GM19193 (cell line): Measurements from ENCODE around the gene ACOXL.

Source experiments
- POLR2A ChIP-seq: IDR thresholded peaks from 4 replicates; pipeline ENCODE4 v1.6.1; 2011; ENCODE audit not compliant: insufficient read depth, insufficient read length; ENCODE audit errors: extremely low read depth

The ACOXL gene

DNA sequence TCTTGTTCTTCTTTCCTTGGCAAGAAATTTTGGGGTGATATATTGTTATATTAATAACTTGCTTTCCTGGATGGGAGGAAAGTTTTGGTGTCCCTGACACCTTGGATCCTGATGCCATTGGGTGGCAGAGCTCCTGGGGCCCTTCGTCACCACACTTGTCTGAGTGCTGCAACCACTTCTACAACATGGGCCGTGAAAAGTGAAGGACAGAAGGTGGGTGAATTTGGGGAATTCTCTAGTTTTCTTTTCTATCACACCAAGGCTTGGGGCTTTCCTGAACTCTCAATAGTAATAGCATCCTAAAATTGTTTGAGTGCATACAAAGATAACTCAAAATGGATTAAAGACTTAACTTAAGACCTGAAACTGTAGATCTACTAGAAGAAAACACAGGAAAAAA, 10.0 kb downstream of the ACOXL start:
- TF ChIP-seq POLR2A: no peak

DNA sequence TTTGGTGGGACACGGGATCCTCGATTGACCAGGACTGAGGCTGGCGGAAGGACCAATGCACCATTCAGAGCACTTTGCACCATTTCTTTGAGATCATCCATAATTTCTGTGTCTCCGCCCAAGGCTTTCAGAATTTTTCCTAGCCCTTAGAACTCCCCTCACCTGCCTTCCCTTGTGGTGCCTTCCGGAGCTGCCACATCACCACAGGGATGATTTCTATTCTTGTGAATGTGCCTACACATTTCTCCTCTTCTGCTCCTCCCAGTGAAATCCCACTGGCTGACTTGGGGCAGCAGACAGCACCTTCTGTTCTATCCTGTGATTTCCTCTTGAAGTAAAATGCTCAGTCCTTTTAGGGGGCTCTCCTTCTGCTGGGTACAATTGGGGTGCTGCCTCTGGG, 11.2 kb downstream of the ACOXL start:
- TF ChIP-seq POLR2A: no peak

DNA sequence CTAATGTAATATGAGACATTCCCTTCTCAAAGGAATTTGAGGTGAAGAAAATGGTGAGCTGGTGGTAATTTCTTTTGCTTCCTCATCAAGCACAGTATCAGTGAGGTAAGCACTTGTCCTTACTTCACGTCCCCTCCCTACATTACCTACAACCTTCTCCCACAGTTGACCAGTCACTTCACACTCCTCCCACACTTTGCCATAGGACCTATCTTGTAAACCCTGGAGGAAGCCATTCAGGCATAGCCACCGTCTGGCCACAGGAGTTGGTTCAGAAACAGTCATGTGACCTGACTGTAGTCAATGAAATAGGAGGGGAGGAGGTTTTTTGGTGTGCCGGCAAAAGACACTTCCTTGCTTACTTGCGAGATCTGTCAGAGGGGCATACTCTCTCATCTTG, 12.1 kb downstream of the ACOXL start:
- no peak for TF ChIP-seq POLR2A

- TF ChIP-seq POLR2A: no peak
Observed at GRCh38 chr2:110745048-110745447, 12.7 kb downstream of the ACOXL start.

- TF ChIP-seq POLR2A: no peak
Observed at GRCh38 chr2:110746586-110747521, 14.5 kb downstream of the ACOXL start.

- no peak for TF ChIP-seq POLR2A
Observed at GRCh38 chr2:110747522-110748488, 15.4 kb downstream of the ACOXL start.

DNA sequence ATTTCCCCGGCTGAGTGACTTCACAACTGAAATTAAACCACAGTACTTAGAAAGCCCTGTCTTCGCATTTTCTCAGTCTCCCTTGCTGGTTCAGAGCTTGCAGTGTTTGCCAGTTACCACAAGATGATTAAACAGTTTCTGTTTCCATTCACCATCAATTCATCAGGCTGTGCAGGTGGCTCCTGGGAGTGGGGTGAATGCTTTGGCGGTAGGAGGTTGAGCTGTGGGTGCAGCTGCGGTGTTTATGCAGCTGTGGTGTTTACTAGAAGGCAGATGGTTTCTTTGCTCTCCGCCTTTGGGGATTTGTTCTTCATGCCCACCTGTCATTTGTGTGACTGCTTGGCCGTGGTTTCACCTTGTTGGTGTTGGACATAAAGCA, 16.1 kb downstream of the ACOXL start:
- TF ChIP-seq POLR2A: no peak

DNA sequence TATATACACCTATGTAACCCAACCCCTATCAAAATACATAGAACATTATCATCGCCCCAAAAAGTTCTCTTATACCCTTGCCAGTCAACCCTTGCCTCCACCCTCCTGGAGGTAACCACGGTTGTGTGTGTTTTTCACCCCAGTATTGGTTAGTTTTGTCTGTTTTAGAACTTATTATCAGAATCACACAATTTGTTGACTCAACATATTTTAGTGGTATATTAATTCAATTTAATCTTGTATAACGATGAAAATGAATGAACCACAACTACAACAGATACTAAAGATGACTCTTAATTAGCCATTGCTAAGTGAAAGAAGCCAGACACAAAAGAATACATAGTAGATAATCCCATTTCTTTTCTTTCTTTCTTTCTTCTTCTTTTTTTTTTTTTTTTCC, 19.3 kb downstream of the ACOXL start:
- TF ChIP-seq POLR2A: no peak

DNA sequence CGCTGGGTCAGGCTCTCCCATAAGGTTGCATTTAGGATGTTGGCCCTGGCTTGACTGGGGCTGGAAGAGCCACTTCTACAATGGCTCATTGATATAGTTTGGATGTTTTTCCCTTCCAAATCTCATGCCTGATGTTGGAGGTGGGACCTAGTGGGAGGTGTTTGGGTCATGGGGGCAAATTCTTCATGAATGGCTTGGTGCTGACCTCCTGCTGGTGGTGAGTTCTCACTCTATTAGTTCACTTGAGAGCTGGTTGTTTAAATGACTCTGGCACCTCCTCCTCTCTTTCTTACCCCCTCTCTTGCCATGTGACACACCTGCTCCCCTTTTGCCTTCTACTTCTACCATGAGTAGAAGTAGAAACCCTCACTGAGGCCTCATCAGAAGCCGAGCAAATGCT, 20.5 kb downstream of the ACOXL start:
- TF ChIP-seq POLR2A: no peak

- TF ChIP-seq POLR2A: no peak
Observed at GRCh38 chr2:110755491-110756078, 23.2 kb downstream of the ACOXL start.

GRCh38 chr2:110759411-110759810, 27.0 kb downstream of the ACOXL start:
- no peak for TF ChIP-seq POLR2A

DNA sequence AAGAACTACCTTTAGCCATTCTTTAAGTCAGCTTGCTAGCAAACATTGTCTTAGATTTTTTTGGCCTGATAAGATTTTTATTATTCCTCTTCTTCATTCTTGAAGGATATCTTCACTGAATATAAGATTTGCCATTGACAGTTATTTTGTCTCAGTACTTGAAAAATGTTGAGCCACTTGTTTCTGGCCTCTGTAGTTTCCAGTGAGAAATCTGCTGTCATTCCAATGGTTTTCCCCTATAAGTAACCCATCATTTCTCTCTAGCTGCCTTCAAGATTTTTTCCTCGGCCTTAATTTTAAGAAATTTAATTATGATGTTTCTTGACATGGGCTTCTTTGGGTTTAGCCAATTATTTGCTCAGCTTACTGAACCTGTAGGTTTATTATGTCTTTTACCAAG, 32.6 kb downstream of the ACOXL start:
- no peak for TF ChIP-seq POLR2A

DNA sequence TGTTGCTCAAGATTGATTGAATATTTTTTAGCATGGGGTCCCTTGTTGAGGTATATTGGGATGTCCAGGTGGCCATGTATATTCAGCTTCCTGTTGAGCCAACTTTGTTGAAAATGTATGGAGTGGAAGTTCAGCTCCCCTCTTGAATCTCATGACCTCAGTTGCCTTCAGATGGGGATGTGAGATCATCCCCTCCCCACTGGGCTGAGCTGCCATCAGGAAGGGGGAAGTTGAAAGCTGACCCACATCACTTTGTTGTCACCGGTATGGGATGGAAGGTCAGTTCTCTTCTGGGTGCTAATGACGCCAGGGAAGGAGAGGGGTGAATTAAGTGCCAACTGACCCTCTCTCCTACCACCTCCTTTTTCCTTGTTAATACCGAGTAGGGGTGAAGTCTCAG, 33.9 kb downstream of the ACOXL start:
- TF ChIP-seq POLR2A: no peak

- no peak for TF ChIP-seq POLR2A
Observed at GRCh38 chr2:110768591-110768990, 36.2 kb downstream of the ACOXL start.

DNA sequence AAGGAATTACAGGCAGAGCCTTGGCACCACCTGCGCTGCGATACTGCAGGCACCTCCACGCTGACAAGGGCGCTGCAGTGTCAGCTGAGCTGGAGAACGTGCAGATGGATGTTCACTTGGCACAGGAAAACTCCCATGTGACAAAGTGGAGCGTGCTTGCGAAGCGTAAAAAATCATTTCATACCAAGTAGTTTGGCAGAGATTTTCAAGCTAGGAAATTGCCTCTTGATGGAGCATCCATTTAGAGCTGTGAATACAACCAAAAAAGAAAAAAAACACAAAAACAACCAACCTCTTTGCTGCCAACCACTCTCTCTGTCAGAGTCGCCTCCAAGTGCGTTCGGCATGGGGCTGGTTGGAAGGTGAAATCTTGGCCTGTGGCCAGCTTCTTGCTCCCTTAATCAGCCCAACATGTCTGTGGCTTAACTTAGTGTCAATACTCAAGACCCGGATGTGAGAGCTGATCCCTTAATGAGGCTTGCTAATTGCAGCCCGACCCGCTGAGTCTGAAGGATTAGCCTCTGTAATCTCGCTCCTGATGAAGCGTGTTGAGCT, 38.1 kb downstream of the ACOXL start:
- no peak for TF ChIP-seq POLR2A
